HG03342 (cell line): Measurements from ENCODE around the gene AP3D1.
"Not testable (repeated sequence)": the region's sequence is repeated elsewhere in the genome, so short reads cannot be mapped to it uniquely, and the experiment has no call there.

Source experiments
- ATAC-seq: cut with Tn5 transposase; IDR thresholded peaks from one replicate; pipeline ENCODE4 v1.9.1; 2021; ENCODE audit warnings: mild to moderate bottlenecking, moderate library complexity; ENCODE audit not compliant: unreplicated experiment

Gene AP3D1

GRCh38 chr19:2157452-2157851 lies 6.1 kb upstream of the AP3D1 start:
- no peak for ATAC-seq

GRCh38 chr19:2154587-2155075 lies 3.3 kb upstream of the AP3D1 start:
- no peak for ATAC-seq

GRCh38 chr19:2150794-2151338 lies 500 bp downstream of the AP3D1 start:
- peak; percentile 18 for ATAC-seq

DNA sequence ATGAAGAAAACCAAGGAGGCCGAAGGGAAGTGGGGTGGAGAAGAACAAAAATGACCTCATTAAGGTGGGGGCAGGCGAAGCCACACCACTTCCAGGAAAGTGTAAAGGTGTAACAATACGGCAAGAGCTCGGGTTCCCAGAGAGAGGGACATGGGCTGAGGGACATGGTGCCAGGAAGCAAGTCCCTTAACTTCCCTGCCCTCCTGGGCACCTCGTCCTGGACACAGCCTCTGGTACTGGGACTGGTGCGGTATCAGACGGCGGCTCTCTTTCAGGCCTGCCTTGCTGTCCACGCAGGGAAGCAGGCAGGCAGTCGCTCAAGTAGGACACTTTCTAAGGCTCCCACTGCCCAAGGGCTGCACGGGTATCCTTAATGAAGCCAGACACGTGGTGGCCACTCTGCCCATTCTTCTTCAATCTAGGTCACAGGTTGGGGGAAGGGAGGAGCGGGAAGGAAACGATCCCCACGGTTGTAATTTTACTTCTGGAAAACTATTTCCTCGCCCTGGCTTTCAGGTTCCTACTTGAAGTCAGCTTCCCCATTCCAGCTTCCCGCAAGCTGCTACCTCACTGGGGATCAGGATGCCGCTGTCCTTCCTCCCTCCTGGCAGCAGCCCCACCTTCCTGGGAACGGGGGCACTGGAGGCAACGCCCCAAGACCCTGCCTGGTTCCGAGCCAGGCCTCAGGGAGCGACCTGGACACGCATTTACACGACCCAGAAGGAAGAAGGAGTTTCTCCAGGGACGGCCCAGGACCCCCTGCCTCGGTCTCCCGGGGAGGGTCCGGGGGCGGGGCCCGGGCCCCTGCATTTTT lies 1.2 kb downstream of the AP3D1 start:
- ATAC-seq = no peak

- no peak for ATAC-seq
These were observed 2.8 kb downstream of the AP3D1 start for GRCh38 chr19:2148482-2149135.

DNA sequence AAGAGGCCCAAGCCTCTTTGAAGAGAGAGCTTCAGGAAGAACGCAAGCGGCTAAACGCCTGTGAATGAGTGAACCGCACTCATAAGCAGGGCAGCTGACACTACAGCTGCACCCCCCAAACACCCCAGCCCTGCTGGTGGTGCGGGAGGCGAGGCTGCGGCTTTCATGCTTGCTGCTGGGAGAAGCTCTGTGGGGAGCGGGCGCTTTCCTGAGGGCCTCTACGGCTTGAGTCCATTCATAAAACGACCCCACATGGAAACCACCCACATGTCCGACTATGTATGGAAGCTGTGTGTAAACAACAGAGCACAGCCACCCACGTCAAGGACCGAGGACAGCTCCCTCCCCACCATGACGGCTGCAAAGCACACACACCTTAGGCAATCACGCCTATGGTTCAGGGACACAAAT lies 5.5 kb downstream of the AP3D1 start:
- no peak for ATAC-seq

- ATAC-seq = no peak
These were observed 7.2 kb downstream of the AP3D1 start for GRCh38 chr19:2144190-2144589.

GRCh38 chr19:2142173-2142829 lies 9.1 kb downstream of the AP3D1 start:
- no peak for ATAC-seq

- ATAC-seq = no peak
These were observed 11.2 kb downstream of the AP3D1 start for GRCh38 chr19:2140138-2140569.

GRCh38 chr19:2139385-2140137 lies 11.8 kb downstream of the AP3D1 start:
- no peak for ATAC-seq

DNA sequence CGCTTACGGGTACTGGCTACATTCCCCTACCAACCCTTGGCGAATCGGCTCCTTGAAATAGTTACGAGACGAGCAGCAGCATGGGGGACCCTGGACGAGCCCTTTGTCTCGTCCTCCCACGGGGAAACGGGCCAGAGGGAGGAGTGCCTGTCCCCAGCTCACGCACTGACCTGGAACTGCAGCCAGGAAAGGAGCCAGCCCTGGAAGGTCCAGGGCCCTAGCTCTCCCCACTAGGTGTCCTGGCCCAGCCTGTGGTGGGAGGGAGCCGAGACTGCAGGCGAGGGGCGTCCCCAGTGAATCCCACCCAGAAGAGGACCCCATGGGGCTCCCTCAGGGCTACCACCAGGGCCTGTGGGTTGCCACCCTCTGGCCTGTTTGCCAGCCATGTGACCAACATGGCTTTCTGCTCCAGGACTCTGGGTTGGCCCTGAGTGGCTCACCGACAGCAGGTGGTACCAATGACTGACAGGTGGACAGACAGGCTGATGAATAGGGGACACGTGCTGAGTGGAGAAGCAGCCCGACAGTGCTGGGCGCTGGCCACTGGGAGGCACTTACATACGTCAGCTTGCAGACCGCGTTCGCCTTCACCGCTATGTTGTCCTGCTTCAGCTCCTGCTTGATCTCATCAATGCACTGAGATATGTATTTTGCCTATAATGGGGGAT lies 13.2 kb downstream of the AP3D1 start:
- ATAC-seq = no peak

DNA sequence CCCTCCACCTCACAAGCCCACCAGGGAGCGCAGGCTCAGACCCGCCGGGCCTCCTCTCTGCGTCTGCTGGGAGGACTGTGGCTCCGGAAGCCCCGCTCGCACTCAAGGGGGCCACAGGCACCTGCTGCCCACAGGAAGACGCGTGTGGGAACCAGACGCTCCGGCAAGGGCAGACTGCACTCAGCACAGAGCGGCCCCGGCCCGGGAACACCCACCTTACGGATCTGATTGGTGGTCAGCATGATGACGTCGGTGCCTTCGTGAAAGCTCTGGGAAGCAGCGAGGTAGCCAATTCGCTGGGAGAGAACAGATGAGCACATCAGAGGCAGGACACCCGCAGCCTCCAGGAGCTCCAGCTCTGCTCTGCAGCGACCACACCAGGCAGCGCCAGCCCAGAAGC lies 14.6 kb downstream of the AP3D1 start:
- ATAC-seq = no peak

DNA sequence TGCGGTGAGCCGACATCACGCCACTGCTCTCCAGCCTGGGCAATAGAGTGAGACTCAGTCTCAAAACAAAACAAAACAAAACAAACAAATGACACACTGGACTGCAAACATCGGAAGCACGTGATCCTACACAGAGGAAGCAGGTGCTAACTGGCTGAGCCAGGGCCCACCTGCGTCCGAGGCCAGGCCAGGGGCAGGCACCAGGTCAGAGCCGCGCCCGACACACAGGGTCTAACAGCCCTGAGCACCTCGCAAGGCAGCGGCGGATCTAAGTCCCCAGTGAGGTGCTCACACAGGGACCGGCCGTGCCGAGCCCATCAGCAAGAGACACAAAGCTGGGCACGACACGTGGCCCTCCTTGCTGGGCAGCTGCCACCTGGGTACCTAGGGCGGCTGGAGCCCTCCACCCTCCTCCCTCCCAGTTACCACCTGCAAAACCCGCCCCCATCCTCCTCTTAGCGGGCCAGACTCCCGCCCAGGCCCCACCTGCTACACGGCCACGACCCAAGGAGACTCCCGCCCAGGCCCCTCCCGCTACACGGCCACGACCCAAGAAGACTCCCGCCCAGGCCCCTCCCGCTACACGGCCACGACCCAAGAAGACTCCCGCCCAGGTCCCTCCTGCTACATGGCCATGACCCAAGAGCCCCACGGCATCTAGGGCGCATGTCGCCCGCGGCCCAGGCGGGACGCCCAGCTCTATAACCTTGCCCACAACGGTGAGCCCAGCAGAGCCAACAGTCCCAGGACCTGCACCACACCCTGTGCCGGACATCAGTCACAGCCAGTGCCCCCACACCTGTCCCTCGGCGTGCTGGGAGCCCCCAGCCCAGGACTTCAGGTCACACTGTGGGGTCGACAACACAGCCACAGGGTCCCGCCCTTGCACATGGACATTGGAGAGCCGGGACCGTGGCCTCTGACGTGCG lies 15.6 kb downstream of the AP3D1 start:
- ATAC-seq = no peak

DNA sequence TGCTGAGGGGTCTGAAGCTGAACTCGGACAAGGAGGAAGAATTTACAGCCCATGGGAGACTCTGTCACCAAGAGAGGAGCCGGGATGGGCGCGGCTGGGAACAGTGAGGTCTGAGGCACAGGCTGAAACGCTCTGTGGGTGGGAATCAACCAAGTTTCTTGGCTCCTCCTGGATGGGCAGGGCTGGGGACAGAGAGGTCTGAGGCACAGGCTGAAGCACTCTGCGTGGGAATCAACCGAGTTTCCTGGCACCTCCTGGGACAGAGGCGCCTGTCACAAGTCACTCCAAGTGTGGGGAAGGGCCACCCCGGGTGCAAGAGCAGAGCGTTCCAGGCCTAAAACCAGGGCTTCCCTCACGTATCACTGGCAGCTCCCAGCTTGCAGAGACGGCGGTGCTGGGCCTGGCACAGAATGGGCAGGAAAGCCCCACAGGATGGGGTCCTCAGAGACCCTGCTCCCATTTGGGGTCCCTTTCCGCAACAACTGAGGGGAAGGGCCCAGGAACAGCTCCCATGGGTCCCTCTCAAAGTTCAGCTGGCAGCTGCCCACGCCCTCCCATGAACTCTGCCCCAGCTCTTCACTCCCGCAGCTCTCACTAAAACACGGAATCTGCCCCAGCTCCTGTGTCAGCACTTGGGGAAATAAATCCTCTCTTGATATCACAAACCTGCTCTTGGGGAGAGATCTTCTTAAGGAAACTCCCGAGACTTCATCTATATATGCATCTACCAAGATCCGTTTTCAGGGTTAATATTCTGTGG lies 18.5 kb downstream of the AP3D1 start:
- ATAC-seq = no peak

DNA sequence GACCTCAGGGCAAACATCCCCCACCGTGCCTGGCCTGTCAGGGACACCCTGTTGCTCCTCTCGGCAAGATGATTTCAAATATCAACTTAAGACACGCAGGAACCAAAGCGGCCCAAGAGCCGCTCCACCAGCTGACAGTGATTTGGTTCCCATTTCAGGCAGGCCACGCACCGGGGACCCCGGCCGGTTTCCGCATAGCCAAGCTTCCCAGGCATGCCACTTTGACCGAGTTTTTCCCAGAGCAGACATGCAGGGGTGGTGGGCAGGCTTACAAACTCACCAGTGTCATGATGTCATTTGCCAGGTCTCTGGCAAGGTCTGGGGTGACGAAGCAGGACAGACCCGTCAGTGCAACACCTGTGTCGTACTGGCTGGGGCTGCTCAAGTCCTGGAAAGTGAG lies 19.2 kb downstream of the AP3D1 start:
- ATAC-seq = no peak

DNA sequence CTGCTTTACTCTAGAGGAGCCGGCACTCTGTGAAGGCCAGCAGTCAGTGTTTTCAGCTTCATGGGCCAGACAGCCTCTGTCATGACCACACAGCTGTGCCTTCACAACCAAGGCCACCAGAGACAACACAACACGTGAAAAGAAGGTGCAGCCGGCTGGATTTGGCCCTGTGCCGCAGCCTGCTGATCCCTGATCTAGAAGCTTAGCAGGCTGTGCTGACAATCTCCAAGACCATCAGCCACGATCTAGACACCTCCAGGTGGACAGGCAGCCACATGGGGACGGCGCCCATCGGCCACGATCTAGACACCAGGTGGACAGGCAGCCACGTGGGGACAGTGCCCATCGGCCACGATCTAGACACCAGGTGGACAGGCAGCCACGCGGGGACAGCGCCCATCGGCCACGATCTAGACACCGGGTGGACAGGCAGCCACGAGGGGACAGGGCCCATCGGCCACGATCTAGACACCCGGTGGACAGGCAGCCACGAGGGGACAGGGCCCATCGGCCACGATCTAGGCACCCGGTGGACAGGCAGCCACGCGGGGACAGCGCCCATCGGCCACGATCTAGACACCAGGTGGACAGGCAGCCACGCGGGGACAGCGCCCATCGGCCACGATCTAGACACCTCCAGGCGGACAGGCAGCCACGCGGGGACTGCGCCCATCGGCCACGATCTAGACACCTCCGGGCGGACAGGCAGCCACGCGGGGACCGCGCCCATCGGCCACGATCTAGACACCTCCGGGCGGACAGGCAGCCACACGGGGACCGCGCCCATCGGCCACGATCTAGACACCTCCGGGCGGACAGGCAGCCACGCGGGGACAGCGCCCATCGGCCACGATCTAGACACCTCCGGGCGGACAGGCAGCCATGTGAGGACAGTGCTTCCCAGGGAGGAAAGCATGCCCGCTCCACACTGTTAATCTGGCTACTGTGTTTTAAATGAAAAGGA lies 20.1 kb downstream of the AP3D1 start:
- ATAC-seq = not testable (repeated sequence)
